ENCODE measurements around the gene JARID2.

The JARID2 gene

DNA sequence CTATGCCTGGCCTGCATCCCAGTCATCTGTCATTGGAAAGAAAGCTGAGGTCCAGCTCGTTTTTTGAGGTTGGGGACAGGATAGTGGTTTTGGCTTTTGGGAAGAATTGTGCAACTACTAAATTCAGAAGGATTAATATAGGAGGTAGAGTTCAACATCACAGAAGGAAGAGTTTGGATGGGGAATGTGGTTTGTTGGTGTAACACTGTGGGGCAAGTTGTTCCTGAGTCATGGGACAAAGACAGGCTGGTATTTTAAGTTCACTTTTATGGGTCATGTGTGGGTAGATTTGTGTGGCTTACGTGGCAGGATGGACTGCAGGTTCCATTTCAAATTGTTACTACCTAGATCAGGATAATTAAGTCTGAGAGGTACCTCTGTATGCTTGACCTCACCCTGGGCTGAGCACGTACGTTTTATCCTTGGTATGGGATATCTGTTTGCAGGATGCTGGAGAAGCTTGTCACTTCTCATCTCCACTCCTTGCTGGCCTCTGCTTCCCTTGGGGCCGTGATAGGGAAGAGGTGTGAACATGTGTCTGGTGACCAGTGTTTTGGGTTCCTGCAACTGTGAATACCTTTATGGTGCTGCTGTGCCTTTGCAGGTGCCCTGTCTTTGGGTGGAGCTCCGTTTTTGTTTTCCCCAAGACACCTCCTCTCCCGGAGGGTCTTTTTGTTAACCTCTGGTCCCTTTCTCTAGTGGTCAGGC is 177.6 kb downstream of the JARID2 start:
- TF ChIP-seq, protein P1, sequence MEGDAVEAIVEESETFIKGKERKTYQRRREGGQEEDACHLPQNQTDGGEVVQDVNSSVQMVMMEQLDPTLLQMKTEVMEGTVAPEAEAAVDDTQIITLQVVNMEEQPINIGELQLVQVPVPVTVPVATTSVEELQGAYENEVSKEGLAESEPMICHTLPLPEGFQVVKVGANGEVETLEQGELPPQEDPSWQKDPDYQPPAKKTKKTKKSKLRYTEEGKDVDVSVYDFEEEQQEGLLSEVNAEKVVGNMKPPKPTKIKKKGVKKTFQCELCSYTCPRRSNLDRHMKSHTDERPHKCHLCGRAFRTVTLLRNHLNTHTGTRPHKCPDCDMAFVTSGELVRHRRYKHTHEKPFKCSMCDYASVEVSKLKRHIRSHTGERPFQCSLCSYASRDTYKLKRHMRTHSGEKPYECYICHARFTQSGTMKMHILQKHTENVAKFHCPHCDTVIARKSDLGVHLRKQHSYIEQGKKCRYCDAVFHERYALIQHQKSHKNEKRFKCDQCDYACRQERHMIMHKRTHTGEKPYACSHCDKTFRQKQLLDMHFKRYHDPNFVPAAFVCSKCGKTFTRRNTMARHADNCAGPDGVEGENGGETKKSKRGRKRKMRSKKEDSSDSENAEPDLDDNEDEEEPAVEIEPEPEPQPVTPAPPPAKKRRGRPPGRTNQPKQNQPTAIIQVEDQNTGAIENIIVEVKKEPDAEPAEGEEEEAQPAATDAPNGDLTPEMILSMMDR (IDR thresholded peaks at IDR 0.05; ENCODE audit: low read depth, low read length): no peak
- no peaks in the 10 kb centered on the region for H3K27me3 ChIP-seq (ENCODE audit: insufficient read depth, low read depth, severe bottlenecking)
- DNase-seq: no peak
- peaks cover 3% of the 10 kb centered on the region; the same call in 1 of the 2 replicates for H3K36me3 ChIP-seq
- peaks cover 8% of the 10 kb centered on the region for H3K9me3 ChIP-seq (ENCODE audit: severe bottlenecking)
- H3K27ac ChIP-seq: no peak overlapping the region
- no peak overlapping the region for H3K4me3 ChIP-seq (ENCODE audit: low read depth, low read length)

DNA sequence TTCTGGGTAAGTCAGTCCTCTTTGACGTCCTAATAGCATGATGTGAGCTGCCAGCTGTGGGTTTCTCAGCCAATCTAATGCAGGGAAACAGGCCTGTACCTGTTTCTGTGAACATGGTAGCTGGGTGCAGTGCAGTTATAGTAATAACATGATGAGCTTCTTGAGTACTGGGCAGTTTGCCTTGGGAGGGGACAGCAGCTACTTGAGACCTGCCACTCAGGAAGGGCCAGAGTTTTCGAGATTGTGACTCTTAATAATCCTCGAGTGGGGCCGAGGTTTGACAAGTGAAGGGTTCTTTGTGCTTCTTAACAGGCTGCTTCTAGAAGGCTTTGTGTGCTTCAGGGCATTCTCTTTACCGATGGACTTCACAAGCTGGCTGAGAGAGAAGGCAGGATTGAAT is 180.1 kb downstream of the JARID2 start:
- no peak for DNase-seq
- H3K4me3 ChIP-seq (ENCODE audit: low read depth, low read length): no peak overlapping the region
- no peak overlapping the region for H3K27ac ChIP-seq

GRCh38 chr6:15426395-15426794 is 180.5 kb downstream of the JARID2 start:
- H3K36me3 ChIP-seq: peaks cover 3% of the 10 kb centered on the region; the same call in 1 of the 2 replicates
- no peak for DNase-seq
- no peaks in the 10 kb centered on the region for H3K9me3 ChIP-seq (ENCODE audit: severe bottlenecking)
- H3K27me3 ChIP-seq (ENCODE audit: insufficient read depth, low read depth, severe bottlenecking): no peaks in the 10 kb centered on the region
- TF ChIP-seq, protein P1 (IDR thresholded peaks at IDR 0.05; ENCODE audit: low read depth, low read length): no peak
- H3K27ac ChIP-seq: no peak overlapping the region
- no peak overlapping the region for H3K4me3 ChIP-seq (ENCODE audit: low read depth, low read length)

More for the DNA sequence above, 180.1 kb downstream of the JARID2 start:
- Histone ChIP-seq H3K27me3 (ENCODE audit: insufficient read depth, low read depth, severe bottlenecking) (no peaks in the 10 kb centered on the region), H3K36me3 (peaks cover 3% of the 10 kb centered on the region; the same call in 1 of the 2 replicates), H3K9me3 (ENCODE audit: severe bottlenecking) (no peaks in the 10 kb centered on the region)
- TF ChIP-seq, protein P1 (IDR thresholded peaks at IDR 0.05; ENCODE audit: low read depth, low read length): no peak

GRCh38 chr6:15426901-15427300 is 181.0 kb downstream of the JARID2 start:
- Histone ChIP-seq H3K36me3 (peaks cover 3% of the 10 kb centered on the region; the same call in 1 of the 2 replicates), H3K9me3 (ENCODE audit: severe bottlenecking) (no peaks in the 10 kb centered on the region), H3K4me3 (ENCODE audit: low read depth, low read length) (no peak overlapping the region), H3K27me3 (ENCODE audit: insufficient read depth, low read depth, severe bottlenecking) (no peaks in the 10 kb centered on the region), H3K27ac (no peak overlapping the region)
- no peak for DNase-seq
- TF ChIP-seq, protein P1 (IDR thresholded peaks at IDR 0.05; ENCODE audit: low read depth, low read length): no peak

DNA sequence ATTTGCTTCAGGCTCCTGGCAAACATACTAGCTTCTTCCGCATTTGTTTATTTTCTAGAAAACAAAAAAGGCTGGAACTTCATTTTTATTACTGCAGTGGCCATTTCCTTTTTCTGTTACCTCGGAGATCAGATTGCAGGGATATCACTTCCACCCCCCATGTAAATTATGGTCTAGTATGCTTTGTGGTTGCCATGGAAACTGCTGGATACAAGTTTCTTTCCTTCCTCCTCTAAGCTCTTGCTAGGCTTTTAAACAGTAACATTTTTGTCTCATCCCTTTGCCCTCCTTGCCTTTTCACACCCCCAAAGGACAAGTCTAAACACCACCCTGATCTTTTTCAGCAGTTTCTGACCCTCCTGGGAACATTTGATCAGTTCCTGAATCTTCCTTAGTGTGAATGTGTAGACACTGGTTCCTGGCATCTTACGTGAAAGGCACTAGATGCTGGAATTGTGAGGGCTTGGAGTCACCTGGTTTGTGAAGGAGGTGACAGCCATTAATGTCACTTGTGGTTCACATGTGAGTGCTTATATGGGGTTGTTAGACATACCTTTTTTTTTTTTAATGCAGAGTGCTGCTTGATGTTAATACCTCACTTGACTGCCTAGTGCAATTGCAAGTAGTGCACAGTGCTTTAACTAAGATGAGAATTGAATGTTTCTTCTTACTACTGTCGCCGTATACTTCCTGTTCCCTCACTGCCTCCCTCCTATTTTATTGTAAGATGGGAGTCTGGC is 181.6 kb downstream of the JARID2 start:
- H3K4me3 ChIP-seq (ENCODE audit: low read depth, low read length): no peak overlapping the region
- H3K27me3 ChIP-seq (ENCODE audit: insufficient read depth, low read depth, severe bottlenecking): no peaks in the 10 kb centered on the region
- H3K9me3 ChIP-seq (ENCODE audit: severe bottlenecking): no peaks in the 10 kb centered on the region
- TF ChIP-seq, protein P1 (IDR thresholded peaks at IDR 0.05; ENCODE audit: low read depth, low read length): no peak
- H3K36me3 ChIP-seq: peaks cover 3% of the 10 kb centered on the region; the same call in 1 of the 2 replicates
- H3K27ac ChIP-seq: no peak overlapping the region
- DNase-seq: no peak
